Activated CD4-positive, alpha-beta T cell treated with anti-CD3 and anti-CD28 coated beads, Interleukin-2, amount 10 ng/mL, durations not matched to agents 7 days and 5 days (primary cell): Measurements from ENCODE around the gene ADAM10. TPM values are rescaled to one million over a fixed set of nuclear protein-coding genes. Genes with fewer than 3 reads are reported as not detected.

Experiments used
- CTCF ChIA-PET: fragments of 350-600 bp; sonication (Branson Sonifier 250); formaldehyde crosslinking; loops from one replicate; lab custom pipeline; 2021; ENCODE audit warnings: antibody characterized with exemption; lab: Charles Lee
- POLR2A ChIA-PET: fragments of 350-600 bp; sonication (Branson Sonifier 250); formaldehyde crosslinking; loops from one replicate; lab custom pipeline; 2021; ENCODE audit warnings: antibody characterized with exemption; lab: Charles Lee
- DNase-seq: peaks from one replicate; pipeline ENCODE4 v3.0.0-alpha.2; 2020
- H3K27ac Mint-ChIP-seq: one replicate; pipeline ENCODE4 v1.8.0; 2021; ENCODE audit warnings: mild to moderate bottlenecking, moderate library complexity, mixed read lengths
- H3K27me3 Mint-ChIP-seq: one replicate; pipeline ENCODE4 v1.8.0; 2021; ENCODE audit warnings: mixed read lengths
- H3K36me3 Mint-ChIP-seq: one replicate; pipeline ENCODE4 v1.8.0; 2021; ENCODE audit warnings: low read depth, mixed read lengths
- H3K4me1 Mint-ChIP-seq: one replicate; pipeline ENCODE4 v1.8.0; 2021; ENCODE audit warnings: mixed read lengths
- H3K4me3 Mint-ChIP-seq: one replicate; pipeline ENCODE4 v1.8.0; 2021; ENCODE audit warnings: mild to moderate bottlenecking, moderate library complexity, mixed read lengths
- H3K9me3 Mint-ChIP-seq: one replicate; pipeline ENCODE4 v1.8.0; 2021; ENCODE audit warnings: mixed read lengths
- total RNA-seq, 2 experiments: library from RNA; stranded (reverse); gene quantifications; one replicate each; pipeline ENCODE4 v1.2.3, GENCODE V29; 2021

ADAM10 gene
- total RNA-seq, 2 experiments from 2014 or later, result 140 to 170 TPM

- DNase-seq, result no peak
- Mint-ChIP-seq H3K27me3 (no peaks in the 10 kb centered on the region), H3K27ac (no peak overlapping the region), H3K9me3 (peaks cover 2% of the 10 kb centered on the region), H3K4me1 (peaks cover 6% of the 10 kb centered on the region), H3K36me3 (no peaks in the 10 kb centered on the region), H3K4me3 (no peak overlapping the region)
- POLR2A ChIA-PET, result no interaction called here
- CTCF ChIA-PET, result interaction anchor here (0.6 to 3.0 kb wide), 8 partner anchors 10 to 1575 kb away, joined by 3 to 17 read pairs (median 5); no protein-coding TSS in a partner anchor
Observed at GRCh38 chr15:58575045-58575786, 174.3 kb downstream of the ADAM10 start.

DNA sequence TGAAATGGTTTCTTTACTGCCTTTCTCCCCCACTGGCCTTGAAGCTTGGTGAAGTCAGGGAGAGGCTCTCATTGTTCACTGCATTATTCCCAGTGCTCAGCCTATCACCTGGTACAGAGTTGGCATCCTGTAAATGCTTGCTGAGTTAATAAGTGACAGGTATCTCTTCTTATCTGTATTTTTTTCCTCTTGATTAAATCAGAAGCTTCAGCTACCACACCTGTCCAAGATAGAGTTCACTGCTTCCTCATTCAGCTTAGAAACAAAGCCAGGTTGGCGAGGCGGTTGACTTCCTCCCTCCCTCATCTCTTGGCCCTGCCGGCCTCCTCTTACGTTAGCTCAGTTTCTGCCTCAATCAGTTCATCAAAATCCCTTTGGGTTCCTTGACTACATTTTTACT lies 174.9 kb downstream of the ADAM10 start:
- Mint-ChIP-seq H3K9me3 (peaks cover 2% of the 10 kb centered on the region), H3K27ac (no peak overlapping the region), H3K4me1 (peaks cover 6% of the 10 kb centered on the region), H3K4me3 (no peak overlapping the region), H3K36me3 (no peaks in the 10 kb centered on the region), H3K27me3 (no peaks in the 10 kb centered on the region)
- ChIA-PET CTCF (interaction anchor here (0.6 to 3.0 kb wide), 9 partner anchors 10 to 1575 kb away, joined by 3 to 17 read pairs (median 6); no protein-coding TSS in a partner anchor), POLR2A (no interaction called here)
- no peak for DNase-seq

DNA sequence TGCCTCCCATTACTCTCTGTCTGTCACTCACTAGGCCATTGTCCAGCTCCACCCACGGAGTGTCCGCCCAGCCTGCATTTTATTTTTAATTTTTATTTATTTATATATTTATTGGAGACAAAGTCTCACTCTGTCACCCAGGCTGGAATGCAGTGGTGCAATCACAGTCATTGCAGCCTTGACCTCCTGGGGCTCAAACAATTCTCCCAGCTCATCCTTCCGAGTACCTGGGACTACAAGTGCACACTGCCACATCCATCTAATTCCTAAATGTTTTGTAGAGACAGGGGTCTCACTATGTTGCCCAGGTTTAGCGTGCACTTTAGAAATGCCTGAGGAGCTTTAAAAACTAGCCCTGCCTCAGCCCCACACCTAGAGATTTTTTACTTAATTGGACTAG lies 176.2 kb downstream of the ADAM10 start:
- DNase-seq, result no peak
- POLR2A ChIA-PET, result no interaction called here
- no peaks in the 10 kb centered on the region for H3K36me3 Mint-ChIP-seq
- H3K9me3 Mint-ChIP-seq, result peaks cover 7% of the 10 kb centered on the region
- H3K27ac Mint-ChIP-seq, result no peak overlapping the region
- CTCF ChIA-PET, result interaction anchor here (1.2 to 3.0 kb wide), 3 partner anchors 12 to 304 kb away, joined by 3 to 17 read pairs (median 5); no protein-coding TSS in a partner anchor
- no peak overlapping the region for H3K4me3 Mint-ChIP-seq
- H3K4me1 Mint-ChIP-seq, result peaks cover 11% of the 10 kb centered on the region
- no peaks in the 10 kb centered on the region for H3K27me3 Mint-ChIP-seq

GRCh38 chr15:58572521-58572920 lies 177.0 kb downstream of the ADAM10 start:
- Mint-ChIP-seq H3K27me3 (no peaks in the 10 kb centered on the region), H3K4me3 (no peak overlapping the region), H3K27ac (no peak overlapping the region), H3K4me1 (peaks cover 16% of the 10 kb centered on the region), H3K9me3 (peaks cover 7% of the 10 kb centered on the region), H3K36me3 (no peaks in the 10 kb centered on the region)
- ChIA-PET CTCF (no interaction called here), POLR2A (no interaction called here)
- DNase-seq, result no peak

DNA sequence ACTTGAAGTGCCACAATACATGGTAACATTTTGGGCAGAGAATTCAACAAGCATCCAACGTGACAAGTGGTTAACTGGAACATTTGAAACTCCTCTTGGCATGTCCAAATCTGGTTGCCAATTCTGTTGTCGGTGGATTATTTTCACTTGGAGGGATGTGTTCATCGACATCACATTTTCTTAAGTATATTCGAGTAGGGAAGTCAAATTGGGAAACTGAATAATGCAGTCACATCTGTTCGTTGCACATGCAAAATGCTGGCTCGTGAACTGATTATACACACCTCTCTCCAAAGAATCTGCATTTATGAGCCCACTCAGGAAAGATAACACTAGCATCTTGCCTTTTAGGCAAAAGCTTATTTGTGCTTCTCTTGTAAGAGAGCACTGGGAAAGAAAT lies 178.0 kb downstream of the ADAM10 start:
- POLR2A ChIA-PET, result no interaction called here
- Mint-ChIP-seq H3K27ac (no peak overlapping the region), H3K36me3 (no peaks in the 10 kb centered on the region), H3K4me3 (no peak overlapping the region), H3K9me3 (peaks cover 7% of the 10 kb centered on the region), H3K4me1 (peaks cover 17% of the 10 kb centered on the region), H3K27me3 (no peaks in the 10 kb centered on the region)
- CTCF ChIA-PET, result no interaction called here
- DNase-seq, result no peak

- no peak overlapping the region for H3K4me3 Mint-ChIP-seq
- CTCF ChIA-PET, result no interaction called here
- no peaks in the 10 kb centered on the region for H3K36me3 Mint-ChIP-seq
- no peak for DNase-seq
- no peaks in the 10 kb centered on the region for H3K27me3 Mint-ChIP-seq
- POLR2A ChIA-PET, result no interaction called here
- H3K9me3 Mint-ChIP-seq, result peaks cover 5% of the 10 kb centered on the region
- H3K4me1 Mint-ChIP-seq, result peaks cover 11% of the 10 kb centered on the region
- H3K27ac Mint-ChIP-seq, result no peak overlapping the region
Observed at GRCh38 chr15:58569455-58569854, 180.1 kb downstream of the ADAM10 start.

DNA sequence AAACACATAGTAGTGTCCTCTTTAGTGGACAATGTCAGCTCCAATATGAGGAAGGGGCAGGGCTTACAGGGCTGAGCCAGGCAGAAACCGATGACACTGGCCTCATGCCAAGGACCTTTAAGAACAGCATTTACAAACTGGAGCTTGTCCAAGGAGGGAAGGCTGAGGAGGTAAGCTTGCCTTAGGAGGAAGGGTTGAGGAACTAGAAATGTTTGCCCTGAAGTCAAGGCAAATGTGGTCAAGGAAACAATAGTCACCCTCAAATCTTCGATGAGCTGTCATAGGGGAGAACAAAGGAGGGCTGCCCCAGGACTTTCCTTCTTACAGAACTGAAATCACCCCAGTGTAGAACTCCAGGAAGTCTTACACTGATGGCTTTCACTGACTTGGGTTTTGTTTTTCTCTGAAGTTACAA lies 181.3 kb downstream of the ADAM10 start:
- Mint-ChIP-seq H3K36me3 (no peaks in the 10 kb centered on the region), H3K27me3 (no peaks in the 10 kb centered on the region), H3K4me3 (no peak overlapping the region), H3K9me3 (peaks cover 5% of the 10 kb centered on the region), H3K4me1 (peaks cover 10% of the 10 kb centered on the region), H3K27ac (no peak overlapping the region)
- POLR2A ChIA-PET, result no interaction called here
- no peak for DNase-seq
- CTCF ChIA-PET, result interaction anchor here (0.5 to 1.1 kb wide), 3 partner anchors 8 to 90 kb away, joined by 3 to 4 read pairs (median 3); no protein-coding TSS in a partner anchor

- ChIA-PET CTCF (no interaction called here), POLR2A (no interaction called here)
- Mint-ChIP-seq H3K36me3 (no peaks in the 10 kb centered on the region), H3K9me3 (peaks cover 5% of the 10 kb centered on the region), H3K4me1 (peaks cover 10% of the 10 kb centered on the region), H3K27ac (no peak overlapping the region), H3K4me3 (no peak overlapping the region), H3K27me3 (no peaks in the 10 kb centered on the region)
- DNase-seq, result no peak
Observed at GRCh38 chr15:58566029-58566428, 183.5 kb downstream of the ADAM10 start.

GRCh38 chr15:58565619-58566018 lies 183.9 kb downstream of the ADAM10 start:
- Mint-ChIP-seq H3K4me1 (peaks cover 10% of the 10 kb centered on the region), H3K27ac (no peak overlapping the region), H3K9me3 (peaks cover 5% of the 10 kb centered on the region), H3K36me3 (no peaks in the 10 kb centered on the region), H3K27me3 (no peaks in the 10 kb centered on the region), H3K4me3 (no peak overlapping the region)
- CTCF ChIA-PET, result no interaction called here
- DNase-seq, result no peak
- POLR2A ChIA-PET, result no interaction called here

- DNase-seq, result no peak
- CTCF ChIA-PET, result no interaction called here
- no peaks in the 10 kb centered on the region for H3K36me3 Mint-ChIP-seq
- no peaks in the 10 kb centered on the region for H3K27me3 Mint-ChIP-seq
- no peak overlapping the region for H3K27ac Mint-ChIP-seq
- H3K4me3 Mint-ChIP-seq, result no peak overlapping the region
- H3K4me1 Mint-ChIP-seq, result peaks cover 10% of the 10 kb centered on the region
- peaks cover 5% of the 10 kb centered on the region for H3K9me3 Mint-ChIP-seq
- POLR2A ChIA-PET, result no interaction called here
Observed at GRCh38 chr15:58564981-58565380, 184.5 kb downstream of the ADAM10 start.

DNA sequence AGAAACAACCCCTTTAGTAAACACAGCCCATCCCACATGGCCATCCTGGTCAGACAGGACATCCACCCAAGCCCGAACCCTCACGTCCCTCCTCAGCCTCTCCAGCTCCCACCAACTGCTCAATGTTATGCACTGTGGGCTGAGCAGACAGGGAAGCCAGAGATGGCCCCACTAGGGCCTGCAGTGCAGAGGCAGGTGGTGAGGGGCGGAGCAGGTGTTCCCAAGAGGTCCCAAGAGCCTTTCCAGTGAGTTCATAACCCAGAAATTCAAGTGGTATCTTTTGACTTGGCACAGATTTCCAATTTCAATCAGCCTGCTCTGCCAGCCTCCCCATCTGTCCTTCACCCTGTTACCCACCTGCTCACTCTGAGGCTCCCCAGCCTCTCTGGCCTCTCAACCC lies 187.4 kb downstream of the ADAM10 start:
- H3K27me3 Mint-ChIP-seq, result no peaks in the 10 kb centered on the region
- POLR2A ChIA-PET, result no interaction called here
- no peaks in the 10 kb centered on the region for H3K4me1 Mint-ChIP-seq
- H3K36me3 Mint-ChIP-seq, result no peaks in the 10 kb centered on the region
- no peak overlapping the region for H3K27ac Mint-ChIP-seq
- CTCF ChIA-PET, result interaction anchor here (0.7 kb wide), 1 partner anchor 14 kb away, joined by 3 read pairs; no protein-coding TSS in a partner anchor
- peaks cover 2% of the 10 kb centered on the region for H3K9me3 Mint-ChIP-seq
- no peak overlapping the region for H3K4me3 Mint-ChIP-seq
- DNase-seq, result no peak

DNA sequence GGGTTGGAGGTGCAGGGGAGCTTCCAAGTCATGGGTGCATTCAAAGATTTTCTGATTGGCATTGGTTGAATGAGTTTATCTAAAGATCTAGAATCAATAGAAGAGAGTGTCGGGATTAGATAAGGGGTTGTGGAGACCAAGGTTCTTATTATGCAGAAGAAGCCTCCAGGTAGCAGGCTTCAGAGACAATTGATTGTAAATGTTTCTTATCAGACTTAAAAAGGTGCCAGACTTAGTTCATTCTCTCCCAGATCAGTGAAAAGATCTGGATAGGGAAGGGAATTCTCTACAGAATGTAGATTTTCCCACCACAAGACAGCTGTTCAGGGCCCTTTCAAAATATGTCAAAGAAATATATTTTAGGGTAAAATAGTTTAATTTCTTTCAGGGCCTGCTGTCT lies 188.2 kb downstream of the ADAM10 start:
- H3K9me3 Mint-ChIP-seq, result peaks cover 2% of the 10 kb centered on the region
- POLR2A ChIA-PET, result no interaction called here
- CTCF ChIA-PET, result interaction anchor here (0.7 to 2.7 kb wide), 2 partner anchors 13 to 15 kb away, joined by 3 to 13 read pairs; no protein-coding TSS in a partner anchor
- no peak overlapping the region for H3K27ac Mint-ChIP-seq
- H3K4me3 Mint-ChIP-seq, result no peak overlapping the region
- peaks cover 2% of the 10 kb centered on the region for H3K27me3 Mint-ChIP-seq
- no peaks in the 10 kb centered on the region for H3K36me3 Mint-ChIP-seq
- H3K4me1 Mint-ChIP-seq, result no peaks in the 10 kb centered on the region
- DNase-seq, result no peak

DNA sequence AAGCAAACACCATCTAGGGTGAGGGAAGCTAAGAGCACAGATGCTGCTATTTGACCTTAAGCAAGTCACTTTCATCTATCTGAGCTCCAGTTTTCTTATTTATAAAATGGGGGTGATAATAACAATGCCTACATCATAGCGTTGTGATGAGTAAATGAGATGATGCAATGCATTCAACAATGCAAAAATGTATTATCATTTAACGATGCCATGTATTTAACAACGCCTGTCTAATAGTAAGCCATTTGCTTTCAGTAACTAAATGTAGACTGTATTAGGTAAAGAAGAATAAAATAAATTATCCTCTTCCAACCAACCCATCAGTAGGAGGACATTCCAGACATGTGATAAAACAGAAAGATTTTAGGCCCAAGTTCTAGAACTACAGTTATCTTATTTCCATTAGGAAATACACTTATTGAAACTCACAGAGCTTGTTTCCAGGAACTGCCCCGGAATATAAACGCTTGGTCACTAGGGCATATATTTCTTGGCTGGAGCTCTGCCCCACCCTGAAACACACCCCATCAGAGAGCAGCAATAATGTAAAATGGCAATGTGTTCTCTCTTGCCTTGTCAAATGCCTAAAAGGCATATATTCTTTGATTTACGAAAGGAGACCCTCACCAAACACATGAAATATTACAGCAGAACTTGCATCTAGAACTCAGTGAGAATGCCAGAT lies 189.5 kb downstream of the ADAM10 start:
- peaks cover 2% of the 10 kb centered on the region for H3K27me3 Mint-ChIP-seq
- ChIA-PET CTCF (interaction anchor here (0.6 to 2.7 kb wide), 6 partner anchors 8 to 82 kb away, joined by 3 to 13 read pairs (median 4); no protein-coding TSS in a partner anchor), POLR2A (no interaction called here)
- H3K27ac Mint-ChIP-seq, result no peak overlapping the region
- no peaks in the 10 kb centered on the region for H3K36me3 Mint-ChIP-seq
- peaks cover 2% of the 10 kb centered on the region for H3K9me3 Mint-ChIP-seq
- H3K4me1 Mint-ChIP-seq, result no peaks in the 10 kb centered on the region
- DNase-seq, result no peak
- H3K4me3 Mint-ChIP-seq, result no peak overlapping the region
